Stimulated activated CD4-positive, alpha-beta T cell treated with anti-CD3 and anti-CD28 coated beads, Interleukin-15, amount 100 ng/mL, for 1 hour (primary cell): ENCODE data around the gene RFX4.

Experiments
- DNase-seq, 2 donors: peaks; one replicate each; pipeline ENCODE4 v3.0.0-alpha.2; 2020; ENCODE audit warnings: low read depth in 1 of 2, low spot score in 1 of 2

Gene RFX4

GRCh38 chr12:106582641-106583230 lies at the start of gene RFX4:
TSS of gene RFX4 (plus strand) at chr12:106583004. CDS start at chr12:106583321, 317 bp downstream.
- DNase-seq, result no peak

DNA sequence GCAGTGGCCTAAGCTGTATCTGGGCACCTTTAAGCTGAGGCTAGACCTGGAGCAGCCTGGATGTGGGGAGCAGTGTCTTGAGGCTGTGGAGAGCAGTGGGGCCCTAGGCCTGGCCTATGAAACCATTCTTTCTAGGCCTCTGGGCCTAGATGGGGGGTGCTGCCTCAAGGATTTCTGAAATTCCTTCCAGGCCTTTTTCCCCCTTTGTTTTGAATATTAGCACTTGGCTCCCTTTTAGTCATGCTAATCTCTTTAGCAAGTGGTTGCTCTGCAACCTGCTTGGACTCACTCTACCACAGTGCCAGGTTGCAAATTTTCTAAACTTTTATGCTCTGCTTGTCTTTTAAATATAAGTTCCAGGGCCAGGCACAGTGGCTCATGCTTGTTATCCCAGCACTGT lies 41.6 kb upstream of the RFX4 start:
- no peak for DNase-seq

GRCh38 chr12:106551410-106551809 lies 31.4 kb upstream of the RFX4 start:
- DNase-seq, result no peak

DNA sequence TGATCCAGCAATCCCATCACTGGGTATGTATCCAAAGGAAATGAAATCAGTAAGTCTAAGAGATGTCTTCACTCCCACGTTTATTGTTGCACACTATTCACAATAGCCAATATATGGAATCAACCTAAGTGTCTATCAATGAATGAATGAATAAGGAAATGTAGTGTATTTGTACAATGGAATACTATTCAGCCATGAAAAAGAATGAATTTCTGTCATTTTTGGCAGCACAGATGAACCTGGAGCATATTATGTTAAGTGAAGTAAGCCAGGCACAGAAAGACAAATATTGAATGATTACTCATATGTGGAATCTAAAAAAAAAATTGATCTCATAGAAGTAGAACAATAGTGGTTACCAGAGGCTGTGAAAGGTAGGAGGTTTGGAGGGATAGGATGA lies 30.6 kb upstream of the RFX4 start:
- DNase-seq, result no peak

DNA sequence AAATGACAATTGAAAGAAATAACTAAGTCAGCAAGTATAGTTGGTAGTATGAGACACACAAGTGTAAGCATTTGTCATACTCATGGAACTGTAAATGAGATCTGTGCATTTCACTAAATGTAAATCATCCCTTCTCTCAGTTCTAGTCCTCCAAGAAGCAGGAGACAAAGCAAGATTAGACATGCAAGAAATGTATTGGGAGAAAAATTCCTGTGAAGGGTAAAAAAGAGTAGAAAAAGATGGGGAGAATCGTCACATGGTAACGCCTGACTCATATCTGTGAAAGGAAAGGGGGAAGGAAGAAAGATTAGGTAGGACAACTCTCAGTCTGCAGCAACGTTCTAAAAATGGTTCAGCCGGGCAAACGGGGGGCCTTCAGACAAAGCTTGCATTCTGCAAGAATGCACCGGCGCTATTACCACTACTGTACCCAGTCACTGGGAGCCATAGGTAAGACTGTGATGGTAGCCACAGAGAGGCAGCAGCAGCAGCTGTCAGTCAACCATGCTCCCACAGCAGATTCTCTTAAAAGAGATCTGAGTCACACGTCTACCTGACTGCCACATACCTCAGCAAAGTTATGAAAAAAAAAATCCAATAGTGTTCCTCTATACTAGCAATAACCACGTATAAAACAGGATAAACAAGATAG lies 18.0 kb upstream of the RFX4 start:
- DNase-seq, result no peak

- no peak for DNase-seq
Observed at GRCh38 chr12:106566771-106567170, 16.0 kb upstream of the RFX4 start.

- DNase-seq, result no peak
Observed at GRCh38 chr12:106573239-106573638, 9.6 kb upstream of the RFX4 start.

DNA sequence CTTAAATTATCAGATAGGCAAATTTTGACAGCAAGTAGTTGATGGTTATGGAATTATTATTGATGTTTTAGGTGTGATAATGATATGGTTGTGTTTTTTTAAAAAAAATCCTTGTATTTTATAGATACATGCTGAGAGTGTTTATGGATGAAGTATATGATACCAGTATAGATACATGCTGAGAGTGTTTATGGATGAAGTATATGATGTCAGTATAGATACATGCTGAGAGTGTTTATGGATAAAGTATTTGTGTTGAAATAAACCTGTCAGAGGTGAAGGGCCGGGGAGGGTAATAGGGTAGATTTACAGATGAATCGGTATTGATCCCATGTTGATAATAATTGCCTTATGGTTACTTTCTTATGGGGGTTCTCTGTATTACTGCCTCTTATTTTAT lies 6.0 kb upstream of the RFX4 start:
- DNase-seq, result no peak

- DNase-seq, result no peak
Observed at GRCh38 chr12:106580671-106581508, 1.9 kb upstream of the RFX4 start.

GRCh38 chr12:106581543-106582248 lies 1.1 kb upstream of the RFX4 start:
- DNase-seq, result no peak

DNA sequence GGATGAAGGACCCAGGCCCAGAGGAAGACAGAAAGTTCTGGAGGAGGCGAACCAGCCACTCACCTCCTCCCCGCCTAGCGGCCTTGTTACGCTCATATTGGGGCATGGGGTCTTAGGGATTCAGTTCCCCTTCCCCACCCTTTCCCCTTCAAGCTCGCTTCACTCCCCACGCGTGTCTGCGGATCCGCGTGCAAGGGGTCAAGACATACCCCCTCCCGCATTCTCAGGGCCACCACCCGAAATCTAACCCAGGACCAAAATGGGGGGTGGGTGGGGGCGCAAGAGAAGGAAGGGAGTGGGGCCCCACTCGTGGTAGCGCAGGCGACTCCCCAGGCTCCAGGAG lies 584 bp upstream of the RFX4 start:
- DNase-seq, result no peak

- no peak for DNase-seq
Observed at GRCh38 chr12:106583242-106584103, 669 bp downstream of the RFX4 start.

DNA sequence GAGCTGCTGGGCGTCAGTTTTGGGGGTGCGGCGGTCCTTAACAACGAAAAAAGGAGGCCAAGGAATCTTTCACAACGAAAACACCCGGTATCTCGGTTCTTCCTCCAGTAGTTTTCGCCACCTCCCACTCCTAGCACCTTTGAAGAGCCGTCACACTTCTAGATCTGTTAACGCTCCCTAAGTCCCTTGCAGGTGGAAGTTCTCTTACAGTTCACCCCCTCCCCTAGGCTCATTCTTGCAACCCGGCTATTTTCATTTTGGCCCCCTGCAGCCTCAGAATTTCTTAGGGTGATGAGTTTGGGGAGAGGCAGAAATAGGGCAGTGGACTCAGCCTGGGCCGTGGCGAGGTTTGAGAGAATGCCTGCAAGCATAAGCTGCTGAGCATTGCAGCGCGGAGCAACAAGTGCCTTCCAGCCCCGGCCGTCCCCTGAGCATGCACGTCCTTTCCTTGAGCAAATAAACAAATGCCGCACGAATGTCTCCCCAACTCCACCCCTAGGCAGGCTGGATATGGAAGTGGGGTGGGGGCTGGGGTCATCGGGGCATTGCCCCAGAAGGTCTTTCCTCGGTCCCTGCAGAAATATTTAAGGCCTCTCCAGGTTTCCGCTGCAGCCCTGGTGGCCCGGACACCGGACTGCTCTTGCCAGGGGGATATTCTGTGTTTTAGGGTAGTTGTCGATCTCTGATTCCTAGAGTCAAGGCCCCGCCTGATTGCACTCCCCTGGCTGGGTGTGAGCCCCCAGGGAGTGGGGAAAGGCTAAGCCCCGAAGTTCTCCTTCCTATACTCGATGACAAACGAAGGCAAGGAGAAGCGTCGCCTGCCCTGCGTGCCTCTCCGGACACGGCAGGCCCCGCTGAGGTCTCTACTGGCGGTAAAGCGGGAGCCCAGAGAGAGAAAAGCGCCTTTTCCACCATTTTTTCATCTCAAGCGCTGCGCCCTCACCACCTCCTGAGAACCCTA lies 1.6 kb downstream of the RFX4 start:
- no peak for DNase-seq

DNA sequence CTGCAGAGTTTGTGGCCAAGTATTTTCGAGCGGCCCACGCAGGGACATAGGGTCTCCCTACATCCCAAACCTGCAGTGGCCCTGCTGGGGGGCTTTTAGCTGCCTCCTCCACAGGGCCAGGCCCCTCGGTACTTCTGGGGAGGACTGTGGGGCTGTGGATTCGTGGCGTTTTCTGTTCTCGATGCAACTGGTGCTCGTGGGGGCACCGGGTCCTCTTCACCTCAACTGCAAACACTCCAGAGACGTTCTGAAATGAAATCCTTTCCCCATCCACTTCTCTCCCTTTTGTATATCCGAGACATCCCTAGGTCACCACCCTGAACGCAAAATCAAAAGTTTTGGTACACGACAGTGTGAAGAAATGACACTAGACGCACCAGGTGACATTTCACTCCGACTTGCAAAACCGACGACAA lies 2.3 kb downstream of the RFX4 start:
- no peak for DNase-seq

DNA sequence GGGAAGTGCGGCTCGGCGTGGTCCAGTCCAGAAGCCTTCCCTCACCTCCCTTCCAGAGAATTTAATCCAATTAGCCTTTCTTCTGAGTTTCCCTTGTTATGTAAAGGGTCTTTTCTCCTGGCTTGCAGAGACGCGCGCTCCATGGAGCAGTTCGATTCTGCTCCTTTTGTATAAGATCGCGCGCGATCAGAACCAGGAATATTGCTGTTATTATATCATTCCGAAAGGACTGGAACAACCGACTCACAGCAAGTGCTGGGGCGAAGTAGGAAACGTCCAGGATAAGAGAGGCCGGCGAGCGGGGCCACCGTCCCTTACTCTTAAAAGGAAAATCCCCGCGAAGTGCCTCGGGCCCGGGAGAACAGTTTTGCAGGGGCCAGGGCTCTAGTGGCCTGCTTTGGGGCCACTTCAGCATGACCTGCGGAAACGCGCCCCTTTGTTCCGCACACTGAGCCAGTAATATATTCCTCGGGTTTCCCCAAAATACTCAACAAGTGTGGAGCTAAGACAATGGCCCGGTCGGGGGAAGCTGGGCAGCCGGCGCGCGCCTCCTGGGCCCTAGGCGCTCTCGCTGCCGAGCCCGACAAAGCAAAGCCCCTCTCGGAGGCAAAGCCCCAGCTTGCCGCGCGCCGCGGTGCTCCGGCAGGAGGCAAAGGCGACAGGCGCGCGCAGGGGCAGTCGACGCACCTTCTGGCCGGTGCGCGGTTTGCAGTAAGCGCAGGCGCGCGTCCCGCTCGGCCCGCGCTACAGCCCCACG lies 2.9 kb downstream of the RFX4 start:
- no peak for DNase-seq

- DNase-seq, result no peak
Observed at GRCh38 chr12:106586278-106586802, 3.5 kb downstream of the RFX4 start.

DNA sequence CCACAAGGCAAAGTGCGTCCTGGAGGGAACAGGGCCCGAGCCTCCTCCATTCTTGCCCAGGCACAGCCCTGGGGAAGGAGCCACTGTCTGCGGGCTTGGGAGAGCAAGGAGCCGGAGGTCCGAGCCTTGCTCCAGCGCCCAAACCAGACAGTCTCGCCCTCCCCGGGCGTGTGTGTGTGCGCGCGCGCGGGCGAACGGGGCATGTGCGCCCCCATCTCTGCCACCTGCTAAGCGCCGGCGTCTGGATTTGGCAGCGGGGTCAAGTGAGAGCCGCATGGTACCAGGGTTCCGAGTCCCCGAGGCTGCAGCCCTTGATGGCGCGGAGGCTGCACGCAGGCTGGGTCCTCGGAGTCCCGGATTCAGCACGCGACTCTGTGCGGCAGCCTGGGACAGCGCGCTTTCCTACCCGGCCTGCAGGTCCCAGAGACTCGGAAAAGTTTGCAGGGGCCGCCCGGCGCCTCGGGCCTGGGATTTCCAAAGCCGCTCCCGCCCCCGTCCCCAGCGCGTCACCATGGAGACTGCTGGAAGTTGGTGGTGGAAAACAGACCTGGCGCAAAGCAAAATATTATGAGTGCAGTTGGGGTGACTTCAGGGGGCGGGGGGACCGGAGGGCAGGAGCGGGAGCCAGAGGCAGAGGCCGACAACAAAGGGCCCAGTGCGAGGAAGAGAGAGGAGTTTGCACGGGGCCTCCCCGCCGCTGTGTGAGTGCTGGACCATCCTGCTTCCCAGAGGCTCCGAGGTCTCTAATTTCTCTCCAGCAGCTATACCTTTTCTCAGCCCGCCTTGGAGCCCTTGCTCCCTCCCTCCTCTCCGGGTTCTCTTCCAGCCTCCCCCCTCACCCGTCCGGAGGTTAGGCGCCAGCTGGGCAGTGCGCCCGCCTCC lies 4.2 kb downstream of the RFX4 start:
- no peak for DNase-seq

DNA sequence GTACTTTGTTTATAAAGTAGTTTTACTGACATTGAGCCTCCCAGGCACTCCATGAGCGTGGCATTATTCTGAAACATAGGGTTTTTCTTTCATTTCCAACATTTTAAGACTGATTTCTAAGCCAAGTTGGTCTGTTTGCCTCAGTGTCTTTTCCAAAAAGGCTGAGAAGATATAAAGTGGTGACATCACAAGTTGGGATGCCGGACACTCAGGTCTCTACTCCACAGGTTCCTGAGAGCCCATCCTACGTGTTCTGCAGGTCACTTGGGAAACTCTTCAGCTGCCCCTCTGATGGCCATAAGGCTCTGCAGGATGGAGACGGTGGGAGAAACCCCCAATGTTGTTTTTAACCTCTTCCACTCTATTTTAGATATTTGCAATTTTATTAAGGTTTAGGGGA lies 6.0 kb downstream of the RFX4 start:
- no peak for DNase-seq
